Activated B cell treated with CpG ODN at 0.5 μM for 24 hours (primary cell): Measurements from ENCODE around the gene ZBTB44. TPM values are rescaled to one million over a fixed set of nuclear protein-coding genes. Genes with fewer than 3 reads are reported as not detected.
"Not testable (repeated sequence)": the region's sequence is repeated elsewhere in the genome, so short reads cannot be mapped to it uniquely, and the experiment has no call there.

Experiments used
- ATAC-seq: fragments of 200-7000 bp; cut with Tn5 transposase; one replicate; pipeline ENCODE4 v1.10.0; 2021; ENCODE audit warnings: low read depth, mild to moderate bottlenecking, moderate library complexity
- CTCF ChIA-PET: fragments of 350-600 bp; sonication (Branson Sonifier 250); formaldehyde crosslinking; loops from one replicate; lab custom pipeline; 2021; ENCODE audit warnings: antibody characterized with exemption; lab: Charles Lee
- POLR2A ChIA-PET: fragments of 350-600 bp; sonication (Branson Sonifier 250); formaldehyde crosslinking; loops from one replicate; lab custom pipeline; 2021; ENCODE audit warnings: antibody characterized with exemption; lab: Charles Lee
- DNase-seq: peaks from one replicate; pipeline ENCODE4 v3.0.0; 2022
- H3K27ac Mint-ChIP-seq: one replicate; pipeline ENCODE4 v1.8.0; 2020; ENCODE audit warnings: mixed read lengths
- H3K27me3 Mint-ChIP-seq: one replicate; pipeline ENCODE4 v1.8.0; 2021; ENCODE audit warnings: mixed read lengths
- H3K36me3 Mint-ChIP-seq: one replicate; pipeline ENCODE4 v1.8.0; 2021; ENCODE audit warnings: low read depth, mixed read lengths
- H3K4me1 Mint-ChIP-seq: one replicate; pipeline ENCODE4 v1.8.0; 2021; ENCODE audit warnings: mixed read lengths
- H3K4me3 Mint-ChIP-seq: one replicate; pipeline ENCODE4 v1.8.0; 2020; ENCODE audit warnings: mild to moderate bottlenecking, mixed read lengths
- H3K9me3 Mint-ChIP-seq: one replicate; pipeline ENCODE4 v1.8.0; 2020; ENCODE audit warnings: mixed read lengths
- CTCF ChIP-seq: fragments of 200-600 bp; IDR thresholded peaks from one replicate; pipeline ENCODE4 v1.8.0; 2022; ENCODE audit warnings: antibody characterized with exemption, mild to moderate bottlenecking
- intact Hi-C: fragments of 100-400 bp; cut with micrococcal nuclease; formaldehyde crosslinking; loops from one replicate; pipeline ENCODE4 v1.15.1; 2024
- total RNA-seq: library from RNA; stranded (reverse); gene quantifications from 2 replicates; pipeline ENCODE4 v1.2.3, GENCODE V29; 2022

The ZBTB44 gene
- total RNA-seq, 1 donor from 2014 or later: 61.5 TPM

DNA sequence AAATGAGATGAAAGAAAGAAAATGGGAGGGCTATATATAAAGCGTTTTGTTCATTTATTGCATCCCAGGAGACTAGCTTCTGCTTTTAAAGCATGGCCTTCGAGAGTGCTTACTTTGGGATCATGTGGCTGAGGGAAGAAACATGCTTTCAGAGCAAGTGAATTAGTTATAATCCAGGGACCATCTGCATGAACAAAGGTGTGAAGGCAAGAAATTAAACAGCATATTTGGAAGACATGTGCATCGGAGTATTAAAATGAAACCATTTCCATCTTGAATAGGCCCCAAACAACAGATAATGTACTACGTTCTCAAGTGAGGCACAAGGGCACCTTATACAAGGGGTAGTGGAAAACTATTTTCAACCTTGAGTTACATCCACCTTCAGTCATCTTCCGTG, 51.4 kb downstream of the ZBTB44 start:
- Mint-ChIP-seq H3K9me3 (no peaks in the 10 kb centered on the region), H3K4me1 (peaks cover 45% of the 10 kb centered on the region), H3K36me3 (peaks cover 66% of the 10 kb centered on the region), H3K4me3 (no peak overlapping the region), H3K27ac (peak overlapping the region; percentile 67), H3K27me3 (no peaks in the 10 kb centered on the region)
- no peak for TF ChIP-seq CTCF
- ATAC-seq (no peak), DNase-seq (no peak)
- POLR2A ChIA-PET: no interaction called here
- CTCF ChIA-PET: no interaction called here
- intact Hi-C loops: loop anchor here (5.0 kb wide), 1 partner anchor 36 kb away; no protein-coding TSS in a partner anchor

DNA sequence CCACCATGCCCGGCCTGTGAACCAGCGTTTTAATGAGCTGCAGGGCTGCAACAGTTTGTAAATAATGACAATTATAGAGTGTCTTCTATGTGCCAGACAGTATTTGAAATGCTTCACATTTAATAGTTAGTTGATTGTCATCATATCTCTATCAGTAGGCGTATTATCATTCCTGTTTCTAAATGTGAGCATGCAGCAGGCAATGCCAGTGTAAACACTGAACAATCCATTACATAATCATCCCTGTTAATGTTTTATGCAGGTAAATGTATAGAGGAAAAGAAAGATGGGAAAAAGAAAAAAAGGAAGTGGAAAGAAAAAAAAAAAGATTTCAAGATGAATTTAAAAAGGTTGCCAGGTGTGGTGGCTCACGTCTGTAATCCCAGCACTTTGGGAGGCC, 52.3 kb downstream of the ZBTB44 start:
- ChIA-PET CTCF (no interaction called here), POLR2A (no interaction called here)
- intact Hi-C loops: loop anchor here (5.0 kb wide), 1 partner anchor 35 kb away; no protein-coding TSS in a partner anchor
- TF ChIP-seq CTCF: no peak
- H3K27me3 Mint-ChIP-seq: no peaks in the 10 kb centered on the region
- no peak overlapping the region for H3K4me3 Mint-ChIP-seq
- ATAC-seq (no peak), DNase-seq (no peak)
- H3K4me1 Mint-ChIP-seq: peaks cover 53% of the 10 kb centered on the region
- H3K9me3 Mint-ChIP-seq: no peaks in the 10 kb centered on the region
- H3K36me3 Mint-ChIP-seq: peaks cover 73% of the 10 kb centered on the region
- H3K27ac Mint-ChIP-seq: no peak overlapping the region

GRCh38 chr11:130261571-130261970, 53.1 kb downstream of the ZBTB44 start:
- ATAC-seq: no peak
- Mint-ChIP-seq H3K36me3 (peaks cover 77% of the 10 kb centered on the region), H3K4me3 (no peak overlapping the region), H3K9me3 (no peaks in the 10 kb centered on the region), H3K4me1 (peaks cover 62% of the 10 kb centered on the region), H3K27ac (no peak overlapping the region), H3K27me3 (no peaks in the 10 kb centered on the region)
- ChIA-PET CTCF (no interaction called here), POLR2A (no interaction called here)
- DNase-seq: no peak
- intact Hi-C loops: loop anchor here (5.0 kb wide), 1 partner anchor 34 kb away; no protein-coding TSS in a partner anchor
- no peak for TF ChIP-seq CTCF

DNA sequence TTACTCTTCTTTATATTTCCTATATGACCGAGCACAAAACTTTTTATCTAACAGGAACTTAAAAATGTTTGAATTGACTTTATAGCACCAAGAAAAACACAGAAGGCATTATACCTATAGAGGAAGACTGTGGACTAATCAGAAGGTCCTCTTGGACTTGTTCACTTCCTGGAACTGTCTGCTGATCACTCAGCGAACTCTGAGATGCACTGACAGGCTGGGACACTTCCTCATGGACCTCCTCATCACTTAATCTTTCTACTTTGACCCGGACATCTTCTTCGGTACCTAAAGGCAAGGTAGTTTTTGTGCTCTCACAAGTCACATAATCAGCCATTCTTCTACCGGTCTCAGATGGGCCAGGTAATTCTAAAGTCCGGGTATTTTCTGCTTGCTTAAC, 54.0 kb downstream of the ZBTB44 start:
- Mint-ChIP-seq H3K4me3 (no peak overlapping the region), H3K9me3 (no peaks in the 10 kb centered on the region), H3K27me3 (no peaks in the 10 kb centered on the region), H3K4me1 (peaks cover 68% of the 10 kb centered on the region), H3K36me3 (peaks cover 73% of the 10 kb centered on the region), H3K27ac (no peak overlapping the region)
- no peak for TF ChIP-seq CTCF
- ChIA-PET POLR2A (no interaction called here), CTCF (no interaction called here)
- no peak for DNase-seq
- intact Hi-C loops: loop anchor here (5.0 kb wide), 1 partner anchor 33 kb away; no protein-coding TSS in a partner anchor
- no peak for ATAC-seq

DNA sequence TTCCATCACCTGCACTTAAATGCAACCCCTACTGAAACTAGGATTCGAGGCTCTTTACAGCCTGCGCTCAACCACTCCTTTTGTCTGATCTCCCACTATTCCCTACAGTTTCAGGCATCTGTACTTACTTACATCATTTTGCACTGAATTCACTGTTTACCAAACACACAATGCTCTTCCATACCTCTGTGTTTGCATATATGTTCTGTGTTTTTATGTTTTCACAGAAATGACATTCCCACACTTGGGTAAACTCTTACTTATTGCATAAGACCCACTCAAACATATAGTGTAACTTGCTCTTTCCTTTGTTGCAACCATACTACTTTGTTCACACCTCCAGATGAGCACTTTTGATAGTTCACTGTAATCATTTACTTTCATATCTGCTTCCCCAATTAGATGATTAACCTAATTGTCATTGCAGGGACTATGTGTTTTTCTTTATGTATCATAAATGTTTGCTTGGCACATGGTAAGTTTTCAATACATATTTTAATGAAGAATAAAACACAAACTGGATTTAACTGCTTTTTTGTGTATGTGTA, 54.6 kb downstream of the ZBTB44 start:
- ChIA-PET CTCF (no interaction called here), POLR2A (no interaction called here)
- no peak for TF ChIP-seq CTCF
- Mint-ChIP-seq H3K27me3 (no peaks in the 10 kb centered on the region), H3K4me1 (peaks cover 71% of the 10 kb centered on the region), H3K4me3 (no peak overlapping the region), H3K9me3 (no peaks in the 10 kb centered on the region), H3K27ac (no peak overlapping the region), H3K36me3 (peaks cover 71% of the 10 kb centered on the region)
- intact Hi-C loops: loop anchor here (5.0 kb wide), 1 partner anchor 33 kb away; no protein-coding TSS in a partner anchor
- no peak for DNase-seq
- no peak for ATAC-seq

DNA sequence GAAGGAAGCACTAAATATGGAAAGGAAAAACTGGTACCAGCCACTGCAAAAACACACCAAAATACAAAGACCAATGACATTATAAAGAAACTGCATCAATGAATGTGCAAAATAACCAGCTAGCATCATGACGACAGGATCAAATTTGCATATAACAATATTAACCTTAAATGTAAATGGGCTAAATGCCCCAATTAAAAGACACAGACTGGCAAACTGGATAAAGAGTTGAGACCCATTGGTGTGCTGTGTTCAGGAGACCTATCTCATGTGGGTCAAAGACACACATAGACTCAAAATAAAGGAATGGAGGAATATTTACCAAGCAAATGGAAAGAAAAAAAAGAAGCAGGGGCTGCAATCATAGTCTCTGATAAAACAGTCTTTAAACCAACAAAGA, 63.0 kb downstream of the ZBTB44 start:
- ATAC-seq, POLR2A ChIA-PET, H3K27ac Mint-ChIP-seq, H3K4me3 Mint-ChIP-seq, intact Hi-C loops, DNase-seq, H3K27me3 Mint-ChIP-seq, H3K9me3 Mint-ChIP-seq: not testable (repeated sequence)
- Mint-ChIP-seq H3K36me3 (peaks cover 40% of the 10 kb centered on the region), H3K4me1 (peaks cover 37% of the 10 kb centered on the region)
- CTCF ChIA-PET: interaction anchor here (0.8 kb wide), 1 partner anchor 25 kb away, joined by 3 read pairs; no protein-coding TSS in a partner anchor

DNA sequence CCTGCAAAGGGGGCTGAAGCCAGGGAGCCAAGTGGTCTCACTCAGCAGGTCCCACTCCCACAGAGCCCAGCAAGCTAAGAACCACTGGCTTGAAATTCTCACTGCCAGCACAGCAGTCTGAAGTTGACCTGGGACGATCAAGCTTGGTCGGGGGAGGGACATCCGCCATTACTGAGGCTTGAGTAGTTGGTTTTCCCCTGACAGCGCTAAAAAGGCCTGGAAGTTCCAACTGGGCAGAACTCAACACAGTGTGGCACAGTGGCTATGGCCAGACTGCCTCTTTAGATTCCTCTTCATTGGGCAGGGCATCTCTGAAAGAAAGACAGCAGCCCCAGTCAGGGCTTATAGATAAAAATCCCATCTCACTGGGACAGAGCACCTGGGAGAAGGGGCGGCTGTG, 64.8 kb downstream of the ZBTB44 start:
- H3K9me3 Mint-ChIP-seq, intact Hi-C loops, POLR2A ChIA-PET, CTCF ChIA-PET, H3K27me3 Mint-ChIP-seq, H3K4me3 Mint-ChIP-seq, DNase-seq, ATAC-seq: not testable (repeated sequence)
- Mint-ChIP-seq H3K36me3 (peaks cover 34% of the 10 kb centered on the region), H3K27ac (peak overlapping the region; percentile 46), H3K4me1 (peaks cover 24% of the 10 kb centered on the region)
